H1 (cell line): ENCODE results near the gene SCN2A.

Experiments
- ATF3 ChIP-seq: IDR thresholded peaks from 2 replicates; pipeline ENCODE4 v1.6.1; 2011; ENCODE audit warnings: low read depth, mild to moderate bottlenecking, low read length; ENCODE audit not compliant: insufficient read depth
- CHD1 ChIP-seq: IDR thresholded peaks from 2 replicates; pipeline ENCODE4 v1.6.1; 2012; ENCODE audit warnings: low read depth, low read length, improper control_type of control experiment
- CTCF ChIP-seq, 3 experiments: IDR thresholded peaks; 1 replicate in 2 of 3; 2 replicates in 1 of 3; pipeline versions ENCODE4 v1.5.1 to v1.6.1; 2011; ENCODE audit warnings: low read length in 3 of 3, mild to moderate bottlenecking in 3 of 3, inconsistent platforms in 2 of 3, low read depth in 1 of 3, moderate library complexity in 1 of 3; ENCODE audit not compliant: insufficient read depth in 1 of 3; ENCODE audit errors: control extremely low read depth in 1 of 3
- EGR1 ChIP-seq: IDR thresholded peaks from 2 replicates; pipeline ENCODE4 v1.6.1; 2011; ENCODE audit warnings: low read depth, low read length, borderline replicate concordance
- EZH2 ChIP-seq: fragments of 200-600 bp; sonication (generic); IDR thresholded peaks from 2 replicates; pipeline ENCODE4 v1.7.1; 2012; ENCODE audit warnings: low read depth, mild to moderate bottlenecking, moderate library complexity, low read length, inconsistent platforms; ENCODE audit not compliant: severe bottlenecking
- FOSL1 ChIP-seq: IDR thresholded peaks from 2 replicates; pipeline ENCODE4 v1.6.1; 2011; ENCODE audit warnings: mild to moderate bottlenecking, low read depth, low read length, moderate library complexity; ENCODE audit not compliant: insufficient read depth
- RFX5 ChIP-seq: IDR thresholded peaks from 2 replicates; pipeline ENCODE4 v1.6.1; 2011; ENCODE audit warnings: low read depth, low read length, improper control_type of control experiment, borderline replicate concordance
- SP1 ChIP-seq: IDR thresholded peaks from 2 replicates; pipeline ENCODE4 v1.6.1; 2011; ENCODE audit warnings: low read depth, low read length

GRCh38 chr2:165214093-165214492 is 25.1 kb upstream of the SCN2A start:
- no peak for TF ChIP-seq RFX5
- no peak for TF ChIP-seq EZH2
- no peak for TF ChIP-seq EGR1
- no peak for TF ChIP-seq FOSL1
- TF ChIP-seq CTCF (IDR thresholded peaks at IDR 0.05; ENCODE audit: control extremely low read depth in 1 of 3, insufficient read depth in 1 of 3, low read depth in 1 of 3, low read length in 3 of 3) = no peak
- TF ChIP-seq ATF3 = no peak
- TF ChIP-seq CHD1 = no peak
- no peak for TF ChIP-seq SP1
